GM19351 (cell line): Measurements from ENCODE around the gene TREML2.
"Not testable (repeated sequence)": the region's sequence is repeated elsewhere in the genome, so short reads cannot be mapped to it uniquely, and the experiment has no call there.

Source experiments
- ATAC-seq: cut with Tn5 transposase; IDR thresholded peaks from one replicate; pipeline ENCODE4 v1.9.1; 2021; ENCODE audit warnings: mild to moderate bottlenecking, moderate library complexity; ENCODE audit not compliant: unreplicated experiment

Gene TREML2

GRCh38 chr6:41209547-41210320 lies 8.8 kb upstream of the TREML2 start:
- no peak for ATAC-seq

- ATAC-seq = no peak
Measured at GRCh38 chr6:41208439-41209106, 7.6 kb upstream of the TREML2 start.

GRCh38 chr6:41204156-41204555 lies 3.2 kb upstream of the TREML2 start:
- ATAC-seq = no peak

- no peak for ATAC-seq
Measured at GRCh38 chr6:41201764-41202173, 820 bp upstream of the TREML2 start.

- ATAC-seq = peak; percentile 30
Measured at GRCh38 chr6:41200296-41200900, 551 bp downstream of the TREML2 start.

- peak; percentile 64 for ATAC-seq
Measured at GRCh38 chr6:41199552-41200246, 1.2 kb downstream of the TREML2 start.

- no peak for ATAC-seq
Measured at GRCh38 chr6:41197234-41197633, 3.7 kb downstream of the TREML2 start.

- ATAC-seq = no peak
Measured at GRCh38 chr6:41194386-41194785, 6.6 kb downstream of the TREML2 start.

GRCh38 chr6:41193884-41194283 lies 7.1 kb downstream of the TREML2 start:
- ATAC-seq = no peak

GRCh38 chr6:41193171-41193734 lies 7.7 kb downstream of the TREML2 start:
- no peak for ATAC-seq

- ATAC-seq = no peak
Measured at GRCh38 chr6:41191569-41191968, 9.4 kb downstream of the TREML2 start.

- ATAC-seq = no peak
Measured at GRCh38 chr6:41190791-41191190, 10.2 kb downstream of the TREML2 start.

GRCh38 chr6:41189967-41190366 lies 11.0 kb downstream of the TREML2 start:
- ATAC-seq = no peak

GRCh38 chr6:41189046-41189445 lies 11.9 kb downstream of the TREML2 start:
- not testable (repeated sequence) for ATAC-seq

GRCh38 chr6:41187924-41188886 lies 12.7 kb downstream of the TREML2 start:
- ATAC-seq = no peak

- no peak for ATAC-seq
Measured at GRCh38 chr6:41186031-41186562, 14.9 kb downstream of the TREML2 start.

GRCh38 chr6:41184761-41185160 lies 16.2 kb downstream of the TREML2 start:
- ATAC-seq = no peak

- no peak for ATAC-seq
Measured at GRCh38 chr6:41182069-41183034, 18.6 kb downstream of the TREML2 start.

- ATAC-seq = no peak
Measured at GRCh38 chr6:41181566-41181965, 19.4 kb downstream of the TREML2 start.
